Left ventricle myocardium inferior (tissue), 1 donor: ENCODE data around the gene TMEM60. TPM values are rescaled to one million over a fixed set of nuclear protein-coding genes. Genes with fewer than 3 reads are reported as not detected.

ENCODE experiments used
- DNase-seq: peaks from one replicate; pipeline ENCODE4 v3.0.0-alpha.2; 2020
- H3K27ac ChIP-seq: fragments of 200-600 bp; replicated peaks from 2 replicates; pipeline ENCODE4 v1.8.0; 2021
- H3K27me3 ChIP-seq: fragments of 200-600 bp; 2 replicates; pipeline ENCODE4 v1.8.0; 2021; ENCODE audit warnings: low read depth
- H3K36me3 ChIP-seq: fragments of 200-600 bp; 2 replicates; pipeline ENCODE4 v1.8.0; 2021
- H3K4me1 ChIP-seq: fragments of 200-600 bp; 2 replicates; pipeline ENCODE4 v1.8.0; 2021
- H3K4me3 ChIP-seq: fragments of 200-600 bp; 2 replicates; pipeline ENCODE4 v1.8.0; 2021; ENCODE audit warnings: mild to moderate bottlenecking, moderate library complexity
- H3K9me3 ChIP-seq: fragments of 200-600 bp; replicated peaks from 2 replicates; pipeline ENCODE4 v1.8.0; 2021
- CTCF ChIP-seq: fragments of 200-600 bp; IDR thresholded peaks from 2 replicates; pipeline ENCODE4 v1.8.0; 2021; ENCODE audit warnings: antibody characterized with exemption, mild to moderate bottlenecking, borderline replicate concordance
- intact Hi-C: fragments of 100-400 bp; cut with micrococcal nuclease; formaldehyde crosslinking; loops from one replicate; pipeline ENCODE4 v1.11.0; 2022
- total RNA-seq: library from RNA; stranded (reverse); fragmentation: NEBNext Ultra II Directional; extraction: Animal tissue kit (Norgen Biotek cat#: 25700); gene quantifications from one replicate; pipeline ENCODE4 v1.2.1, GENCODE V29; 2021
- donor health status: DM: no; HTN: yes; CAD: no; lungs with severe emphysema.

The TMEM60 gene
- total RNA-seq, 1 donor from 2014 or later: 8.2 TPM

- Histone ChIP-seq H3K27ac (peak overlapping the region; percentile 17), H3K27me3 (no peaks in the 10 kb centered on the region), H3K9me3 (peaks cover 60% of the 10 kb centered on the region), H3K4me3 (no peak overlapping the region), H3K4me1 (peaks cover 12% of the 10 kb centered on the region), H3K36me3 (peaks cover 16% of the 10 kb centered on the region)
- DNase-seq: no peak
- no peak for TF ChIP-seq CTCF
- intact Hi-C loops: no loop called here
Observed at GRCh38 chr7:77823787-77824186, 25.6 kb upstream of the TMEM60 start.

- intact Hi-C loops: no loop called here
- Histone ChIP-seq H3K36me3 (peaks cover 28% of the 10 kb centered on the region), H3K27ac (no peak overlapping the region), H3K4me1 (peaks cover 12% of the 10 kb centered on the region), H3K4me3 (no peak overlapping the region), H3K27me3 (no peaks in the 10 kb centered on the region), H3K9me3 (peaks cover 75% of the 10 kb centered on the region)
- DNase-seq: no peak
- TF ChIP-seq CTCF: no peak
Observed at GRCh38 chr7:77822269-77822668, 24.0 kb upstream of the TMEM60 start.

- Histone ChIP-seq H3K4me1 (peaks cover 12% of the 10 kb centered on the region), H3K27ac (no peak overlapping the region), H3K9me3 (peaks cover 74% of the 10 kb centered on the region), H3K27me3 (no peaks in the 10 kb centered on the region), H3K36me3 (peaks cover 40% of the 10 kb centered on the region), H3K4me3 (no peak overlapping the region)
- TF ChIP-seq CTCF: no peak
- DNase-seq: no peak
- intact Hi-C loops: no loop called here
Observed at GRCh38 chr7:77820967-77821366, 22.7 kb upstream of the TMEM60 start.

- peaks cover 40% of the 10 kb centered on the region for H3K36me3 ChIP-seq
- no peak overlapping the region for H3K27ac ChIP-seq
- intact Hi-C loops: no loop called here
- DNase-seq: no peak
- peaks cover 63% of the 10 kb centered on the region for H3K9me3 ChIP-seq
- H3K27me3 ChIP-seq: no peaks in the 10 kb centered on the region
- peaks cover 7% of the 10 kb centered on the region for H3K4me1 ChIP-seq
- no peak for TF ChIP-seq CTCF
- no peak overlapping the region for H3K4me3 ChIP-seq
Observed at GRCh38 chr7:77819021-77819420, 20.8 kb upstream of the TMEM60 start.

- Histone ChIP-seq H3K36me3 (peaks cover 21% of the 10 kb centered on the region), H3K4me3 (no peak overlapping the region), H3K9me3 (peaks cover 24% of the 10 kb centered on the region), H3K27ac (no peak overlapping the region), H3K27me3 (no peaks in the 10 kb centered on the region), H3K4me1 (peaks cover 13% of the 10 kb centered on the region)
- intact Hi-C loops: no loop called here
- DNase-seq: no peak
- no peak for TF ChIP-seq CTCF
Observed at GRCh38 chr7:77813180-77813579, 14.9 kb upstream of the TMEM60 start.

- H3K27ac ChIP-seq: no peak overlapping the region
- H3K27me3 ChIP-seq: no peaks in the 10 kb centered on the region
- H3K9me3 ChIP-seq: peaks cover 24% of the 10 kb centered on the region
- peaks cover 13% of the 10 kb centered on the region for H3K4me1 ChIP-seq
- no peak for DNase-seq
- no peak overlapping the region for H3K4me3 ChIP-seq
- peaks cover 12% of the 10 kb centered on the region for H3K36me3 ChIP-seq
- intact Hi-C loops: no loop called here
- no peak for TF ChIP-seq CTCF
Observed at GRCh38 chr7:77812290-77812685, 14.1 kb upstream of the TMEM60 start.
